AG10803 (cell line): Measurements from ENCODE around the gene ZSCAN22.

Experiments used
- DNase-seq: peaks from one replicate; pipeline ENCODE4 v3.0.0; 2010; ENCODE audit warnings: low read depth
- H3K4me3 ChIP-seq: 2 replicates; pipeline ENCODE4 v1.5.1; 2011; ENCODE audit warnings: mild to moderate bottlenecking, low read length, control low read depth
- CTCF ChIP-seq: conservative IDR thresholded peaks from 2 replicates; pipeline ENCODE4 v1.5.1; 2011; ENCODE audit warnings: mild to moderate bottlenecking, low read length, control low read depth, inconsistent platforms

Gene ZSCAN22

GRCh38 chr19:58351990-58352755 is 25.4 kb downstream of the ZSCAN22 start:
- TF ChIP-seq CTCF, result no peak
- DNase-seq, result no peak
- H3K4me3 ChIP-seq, result no peak overlapping the region

- no peak for TF ChIP-seq CTCF
- no peak within 1 kb of the TSS for H3K4me3 ChIP-seq
- no peak for DNase-seq
These were observed 26.2 kb downstream of the ZSCAN22 start, which contains the start of gene A1BG for GRCh38 chr19:58352760-58353671. Gene A1BG, minus strand, starts transcription at chr19:58353492. Its CDS starts 55 bp downstream, at chr19:58353437.

GRCh38 chr19:58353717-58354477 is 27.1 kb downstream of the ZSCAN22 start:
- TF ChIP-seq CTCF, result no peak
- no peak for DNase-seq
- no peak overlapping the region for H3K4me3 ChIP-seq

GRCh38 chr19:58354478-58355030 is 27.8 kb downstream of the ZSCAN22 start:
- H3K4me3 ChIP-seq, result no peak overlapping the region
- DNase-seq, result no peak
- no peak for TF ChIP-seq CTCF

GRCh38 chr19:58355215-58355796 is 28.5 kb downstream of the ZSCAN22 start:
- TF ChIP-seq CTCF, result no peak
- no peak for DNase-seq
- no peak overlapping the region for H3K4me3 ChIP-seq

GRCh38 chr19:58355908-58356765 is 29.3 kb downstream of the ZSCAN22 start:
- DNase-seq, result peak; percentile 48
- peak overlapping the region; percentile 49 for H3K4me3 ChIP-seq
- TF ChIP-seq CTCF, result no peak
